SU-DHL-6 (cell line): ENCODE data around the gene CASP10.

Experiments used
- H2AFZ ChIP-seq: fragments of 200-600 bp; sonication (generic); 2 replicates; pipeline ENCODE4 v1.6.1; 2014; ENCODE audit warnings: low read depth, mild to moderate bottlenecking, moderate library complexity, mixed read lengths, antibody characterized with exemption, low read length; ENCODE audit not compliant: severe bottlenecking
- H3F3A ChIP-seq: fragments of 200-600 bp; shearing (Covaris generic); 2 replicates; pipeline ENCODE4 v1.6.0; 2016; ENCODE audit warnings: antibody characterized with exemption, mild to moderate bottlenecking; ENCODE audit not compliant: insufficient read depth
- H3K27ac ChIP-seq: fragments of 200-600 bp; sonication (generic); 2 replicates; pipeline ENCODE4 v1.5.1; 2016; ENCODE audit warnings: low read depth, mild to moderate bottlenecking, low read length, moderate library complexity, mixed read lengths
- H3K27me3 ChIP-seq: fragments of 200-600 bp; sonication (generic), shearing (Covaris generic); 2 replicates; pipeline ENCODE4 v1.6.0; 2014; ENCODE audit warnings: mild to moderate bottlenecking, low read length
- H3K36me3 ChIP-seq: fragments of 200-600 bp; sonication (generic); 2 replicates; pipeline ENCODE4 v1.6.1; 2014; ENCODE audit warnings: mild to moderate bottlenecking, low read length, mixed read lengths
- H3K4me2 ChIP-seq: fragments of 300-600, 200-600 bp; shearing (Covaris generic), sonication (generic); 2 replicates; pipeline ENCODE4 v1.6.0; 2014; ENCODE audit warnings: low read length, low read depth, mild to moderate bottlenecking; ENCODE audit not compliant: poor library complexity, severe bottlenecking
- H3K4me3 ChIP-seq: fragments of 200-600 bp; sonication (generic); 2 replicates; pipeline ENCODE4 v1.5.1; 2014; ENCODE audit warnings: antibody characterized with exemption, low read length, mild to moderate bottlenecking, mixed read lengths; ENCODE audit not compliant: insufficient read depth, poor library complexity, severe bottlenecking
- H3K79me2 ChIP-seq: fragments of 200-600 bp; sonication (generic); 2 replicates; pipeline ENCODE4 v1.6.1; 2014; ENCODE audit warnings: mild to moderate bottlenecking, low read length, moderate library complexity; ENCODE audit not compliant: insufficient read depth
- H3K9ac ChIP-seq: fragments of 200-600 bp; sonication (generic); 2 replicates; pipeline ENCODE4 v1.7.0; 2014; ENCODE audit warnings: mild to moderate bottlenecking, low read length
- H3K9me2 ChIP-seq: fragments of 200-600 bp; sonication (generic); replicated peaks from 2 replicates; pipeline ENCODE4 v1.6.1; 2014; ENCODE audit warnings: low read length; ENCODE audit not compliant: insufficient read depth
- H3K9me3 ChIP-seq: fragments of 200-600 bp; sonication (generic); 2 replicates; pipeline ENCODE4 v1.6.1; 2014; ENCODE audit warnings: low read length, mixed read lengths; ENCODE audit not compliant: insufficient read depth
- H4K20me1 ChIP-seq: fragments of 200-600 bp; sonication (generic); 2 replicates; pipeline ENCODE4 v1.6.1; 2014; ENCODE audit warnings: low read depth, mild to moderate bottlenecking, antibody characterized with exemption, low read length, moderate library complexity, mixed read lengths
- EZH2phosphoT487 ChIP-seq: fragments of 200-600 bp; sonication (generic), shearing (Covaris generic); conservative IDR thresholded peaks from 2 replicates; pipeline ENCODE4 v1.6.1; 2018; ENCODE audit warnings: mild to moderate bottlenecking, antibody characterized with exemption, low read length, moderate library complexity, mixed read lengths
- TF ChIP-seq, protein P1 (sequence below): fragments of 200-600 bp; sonication (generic); IDR thresholded peaks from one replicate; pipeline ENCODE4 v1.5.1; 2017; ENCODE audit warnings: antibody characterized with exemption, mild to moderate bottlenecking, low read length, moderate library complexity; ENCODE audit not compliant: insufficient read depth, poor library complexity, severe bottlenecking

Gene CASP10

GRCh38 chr2:201223089-201224073 lies 40.4 kb downstream of the CASP10 start:
- Histone ChIP-seq H3K9ac (no peak overlapping the region), H4K20me1 (no peaks in the 10 kb centered on the region), H3K36me3 (no peaks in the 10 kb centered on the region), H3K79me2 (no peaks in the 10 kb centered on the region), H3K4me3 (no peak overlapping the region), H3K9me3 (no peaks in the 10 kb centered on the region), H3F3A (no peaks in the 10 kb centered on the region), H3K27me3 (no peaks in the 10 kb centered on the region), H3K27ac (no peak overlapping the region), H2AFZ (no peak overlapping the region), H3K9me2 (no peaks in the 10 kb centered on the region), H3K4me2 (no peak overlapping the region)
- TF ChIP-seq, protein P1, sequence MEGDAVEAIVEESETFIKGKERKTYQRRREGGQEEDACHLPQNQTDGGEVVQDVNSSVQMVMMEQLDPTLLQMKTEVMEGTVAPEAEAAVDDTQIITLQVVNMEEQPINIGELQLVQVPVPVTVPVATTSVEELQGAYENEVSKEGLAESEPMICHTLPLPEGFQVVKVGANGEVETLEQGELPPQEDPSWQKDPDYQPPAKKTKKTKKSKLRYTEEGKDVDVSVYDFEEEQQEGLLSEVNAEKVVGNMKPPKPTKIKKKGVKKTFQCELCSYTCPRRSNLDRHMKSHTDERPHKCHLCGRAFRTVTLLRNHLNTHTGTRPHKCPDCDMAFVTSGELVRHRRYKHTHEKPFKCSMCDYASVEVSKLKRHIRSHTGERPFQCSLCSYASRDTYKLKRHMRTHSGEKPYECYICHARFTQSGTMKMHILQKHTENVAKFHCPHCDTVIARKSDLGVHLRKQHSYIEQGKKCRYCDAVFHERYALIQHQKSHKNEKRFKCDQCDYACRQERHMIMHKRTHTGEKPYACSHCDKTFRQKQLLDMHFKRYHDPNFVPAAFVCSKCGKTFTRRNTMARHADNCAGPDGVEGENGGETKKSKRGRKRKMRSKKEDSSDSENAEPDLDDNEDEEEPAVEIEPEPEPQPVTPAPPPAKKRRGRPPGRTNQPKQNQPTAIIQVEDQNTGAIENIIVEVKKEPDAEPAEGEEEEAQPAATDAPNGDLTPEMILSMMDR, result no peak
- no peak for TF ChIP-seq EZH2phosphoT487

DNA sequence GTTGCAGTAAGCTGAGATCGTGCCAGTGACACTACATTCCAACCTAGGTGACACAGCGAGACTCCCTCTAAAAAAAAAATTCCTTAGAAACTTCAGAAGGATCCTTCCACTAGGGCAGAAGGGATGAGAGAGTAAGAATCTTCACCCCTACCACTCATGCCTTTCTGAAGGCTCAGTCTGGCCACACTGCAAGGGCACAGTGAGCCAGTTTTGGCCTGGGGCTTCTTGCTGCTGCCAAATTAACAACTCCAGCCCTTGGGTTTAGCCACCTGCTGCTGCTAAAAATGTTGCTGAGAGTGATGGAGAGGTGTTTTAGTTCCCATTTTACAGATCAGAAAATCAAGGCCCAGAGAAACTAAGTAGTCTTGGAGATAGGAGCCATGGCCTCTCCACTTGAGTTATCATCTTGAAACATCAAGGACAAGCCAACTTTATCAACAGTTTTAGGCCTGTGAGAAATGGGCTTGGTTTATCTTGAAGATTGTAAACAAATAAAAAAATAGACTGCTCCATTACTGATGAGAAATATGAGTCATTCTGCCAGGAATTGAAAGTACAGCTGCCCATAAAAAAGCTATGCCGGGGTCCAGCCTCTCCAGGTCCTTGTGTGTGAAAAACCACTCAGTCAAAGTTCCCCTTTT lies 45.5 kb downstream of the CASP10 start:
- Histone ChIP-seq H3K4me2 (no peak overlapping the region), H3K27ac (no peak overlapping the region), H3F3A (peaks cover 11% of the 10 kb centered on the region; the same call in 1 of the 2 replicates), H3K9me3 (no peaks in the 10 kb centered on the region), H3K9ac (no peak overlapping the region), H3K4me3 (no peak overlapping the region), H3K27me3 (no peaks in the 10 kb centered on the region), H3K9me2 (no peaks in the 10 kb centered on the region), H4K20me1 (no peaks in the 10 kb centered on the region), H3K36me3 (no peaks in the 10 kb centered on the region), H2AFZ (no peak overlapping the region), H3K79me2 (no peaks in the 10 kb centered on the region)
- TF ChIP-seq, protein P1, result no peak
- no peak for TF ChIP-seq EZH2phosphoT487

GRCh38 chr2:201228912-201229290 lies 46.0 kb downstream of the CASP10 start:
- Histone ChIP-seq H3K36me3 (no peaks in the 10 kb centered on the region), H3K9ac (no peak overlapping the region), H3K9me2 (no peaks in the 10 kb centered on the region), H3K27ac (no peak overlapping the region), H4K20me1 (no peaks in the 10 kb centered on the region), H3K79me2 (peaks cover 5% of the 10 kb centered on the region), H3K9me3 (no peaks in the 10 kb centered on the region), H3K4me2 (no peak overlapping the region), H2AFZ (no peak overlapping the region), H3F3A (peaks cover 11% of the 10 kb centered on the region; the same call in 1 of the 2 replicates), H3K4me3 (no peak overlapping the region), H3K27me3 (no peaks in the 10 kb centered on the region)
- no peak for TF ChIP-seq EZH2phosphoT487
- TF ChIP-seq, protein P1, result no peak
